Loucy (cell line): ENCODE results near the gene INF2.

Experiments
- H2AFZ ChIP-seq: fragments of 200-600 bp; sonication (generic); 2 replicates; pipeline ENCODE4 v1.6.0; 2016; ENCODE audit warnings: antibody characterized with exemption, mild to moderate bottlenecking, low read length, moderate library complexity
- H3F3A ChIP-seq: fragments of 200-600 bp; 2 replicates; pipeline ENCODE4 v1.6.0; 2016; ENCODE audit warnings: antibody characterized with exemption, low read depth, mild to moderate bottlenecking
- H3K27me3 ChIP-seq: fragments of 200-600 bp; sonication (generic); 2 replicates; pipeline ENCODE4 v1.6.1; 2014; ENCODE audit warnings: low read length, mild to moderate bottlenecking; ENCODE audit not compliant: insufficient read depth, poor library complexity, severe bottlenecking
- H3K36me3 ChIP-seq: fragments of 200-600 bp; sonication (generic); 2 replicates; pipeline ENCODE4 v1.6.1; 2016; ENCODE audit warnings: low read length; ENCODE audit not compliant: insufficient read depth
- H3K4me1 ChIP-seq: fragments of 200-600 bp; sonication (generic); 2 replicates; pipeline ENCODE4 v1.5.1; 2014; ENCODE audit warnings: low read length, mild to moderate bottlenecking; ENCODE audit not compliant: insufficient read depth, poor library complexity, severe bottlenecking
- H3K4me2 ChIP-seq: fragments of 200-600 bp; sonication (generic); 2 replicates; pipeline ENCODE4 v1.6.0; 2014; ENCODE audit warnings: antibody characterized with exemption, low read length, low read depth, mild to moderate bottlenecking; ENCODE audit not compliant: poor library complexity, severe bottlenecking
- H3K4me3 ChIP-seq: fragments of 200-600 bp; sonication (generic); 2 replicates; pipeline ENCODE4 v1.5.1; 2014; ENCODE audit warnings: low read length, mild to moderate bottlenecking, mixed read lengths; ENCODE audit not compliant: poor library complexity, severe bottlenecking
- H3K79me2 ChIP-seq: fragments of 200-600 bp; sonication (generic); 2 replicates; pipeline ENCODE4 v1.6.1; 2014; ENCODE audit warnings: low read length; ENCODE audit not compliant: insufficient read depth
- H3K9ac ChIP-seq: fragments of 200-600 bp; sonication (generic); 2 replicates; pipeline ENCODE4 v1.6.0; 2014; ENCODE audit warnings: mild to moderate bottlenecking, low read depth, low read length, moderate library complexity; ENCODE audit not compliant: poor library complexity, severe bottlenecking
- H3K9me2 ChIP-seq: fragments of 200-600 bp; sonication (generic); replicated peaks from 2 replicates; pipeline ENCODE4 v1.6.1; 2016; ENCODE audit warnings: low read depth, low read length, mixed read lengths
- H3K9me3 ChIP-seq: fragments of 200-600 bp; sonication (generic); 2 replicates; pipeline ENCODE4 v1.6.1; 2014; ENCODE audit warnings: mild to moderate bottlenecking, antibody characterized with exemption, low read length, low read depth; ENCODE audit not compliant: insufficient read depth
- H4K20me1 ChIP-seq: fragments of 200-600 bp; sonication (generic); 2 replicates; pipeline ENCODE4 v1.6.0; 2014; ENCODE audit warnings: antibody characterized with exemption, low read length, mild to moderate bottlenecking; ENCODE audit not compliant: insufficient read depth, poor library complexity, severe bottlenecking
- EZH2phosphoT487 ChIP-seq: fragments of 200-600 bp; IDR thresholded peaks from 2 replicates; pipeline ENCODE4 v1.6.1; 2018; ENCODE audit warnings: antibody characterized with exemption, mild to moderate bottlenecking, moderate library complexity, borderline replicate concordance
- TF ChIP-seq, protein P1 (sequence below): fragments of 200-600 bp; sonication (generic); conservative IDR thresholded peaks from 2 replicates; pipeline ENCODE4 v1.5.1; 2014; ENCODE audit warnings: mild to moderate bottlenecking, antibody characterized with exemption, low read length

INF2 gene

GRCh38 chr14:104678901-104679705 lies 10.3 kb upstream of the INF2 start:
- TF ChIP-seq EZH2phosphoT487: no peak
- TF ChIP-seq, protein P1, sequence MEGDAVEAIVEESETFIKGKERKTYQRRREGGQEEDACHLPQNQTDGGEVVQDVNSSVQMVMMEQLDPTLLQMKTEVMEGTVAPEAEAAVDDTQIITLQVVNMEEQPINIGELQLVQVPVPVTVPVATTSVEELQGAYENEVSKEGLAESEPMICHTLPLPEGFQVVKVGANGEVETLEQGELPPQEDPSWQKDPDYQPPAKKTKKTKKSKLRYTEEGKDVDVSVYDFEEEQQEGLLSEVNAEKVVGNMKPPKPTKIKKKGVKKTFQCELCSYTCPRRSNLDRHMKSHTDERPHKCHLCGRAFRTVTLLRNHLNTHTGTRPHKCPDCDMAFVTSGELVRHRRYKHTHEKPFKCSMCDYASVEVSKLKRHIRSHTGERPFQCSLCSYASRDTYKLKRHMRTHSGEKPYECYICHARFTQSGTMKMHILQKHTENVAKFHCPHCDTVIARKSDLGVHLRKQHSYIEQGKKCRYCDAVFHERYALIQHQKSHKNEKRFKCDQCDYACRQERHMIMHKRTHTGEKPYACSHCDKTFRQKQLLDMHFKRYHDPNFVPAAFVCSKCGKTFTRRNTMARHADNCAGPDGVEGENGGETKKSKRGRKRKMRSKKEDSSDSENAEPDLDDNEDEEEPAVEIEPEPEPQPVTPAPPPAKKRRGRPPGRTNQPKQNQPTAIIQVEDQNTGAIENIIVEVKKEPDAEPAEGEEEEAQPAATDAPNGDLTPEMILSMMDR: no peak
- no peak overlapping the region for H2AFZ ChIP-seq
- H3K4me2 ChIP-seq: peak overlapping the region; percentile 86
- no peaks in the 10 kb centered on the region for H3K79me2 ChIP-seq
- peaks cover 14% of the 10 kb centered on the region for H3K4me1 ChIP-seq
- no peaks in the 10 kb centered on the region for H3F3A ChIP-seq
- peak overlapping the region; percentile 78 for H3K4me3 ChIP-seq
- no peaks in the 10 kb centered on the region for H4K20me1 ChIP-seq
- no peaks in the 10 kb centered on the region for H3K9me3 ChIP-seq
- H3K9ac ChIP-seq: peak overlapping the region; percentile 91
- no peaks in the 10 kb centered on the region for H3K36me3 ChIP-seq
- no peaks in the 10 kb centered on the region for H3K27me3 ChIP-seq
- H3K9me2 ChIP-seq: no peaks in the 10 kb centered on the region

DNA sequence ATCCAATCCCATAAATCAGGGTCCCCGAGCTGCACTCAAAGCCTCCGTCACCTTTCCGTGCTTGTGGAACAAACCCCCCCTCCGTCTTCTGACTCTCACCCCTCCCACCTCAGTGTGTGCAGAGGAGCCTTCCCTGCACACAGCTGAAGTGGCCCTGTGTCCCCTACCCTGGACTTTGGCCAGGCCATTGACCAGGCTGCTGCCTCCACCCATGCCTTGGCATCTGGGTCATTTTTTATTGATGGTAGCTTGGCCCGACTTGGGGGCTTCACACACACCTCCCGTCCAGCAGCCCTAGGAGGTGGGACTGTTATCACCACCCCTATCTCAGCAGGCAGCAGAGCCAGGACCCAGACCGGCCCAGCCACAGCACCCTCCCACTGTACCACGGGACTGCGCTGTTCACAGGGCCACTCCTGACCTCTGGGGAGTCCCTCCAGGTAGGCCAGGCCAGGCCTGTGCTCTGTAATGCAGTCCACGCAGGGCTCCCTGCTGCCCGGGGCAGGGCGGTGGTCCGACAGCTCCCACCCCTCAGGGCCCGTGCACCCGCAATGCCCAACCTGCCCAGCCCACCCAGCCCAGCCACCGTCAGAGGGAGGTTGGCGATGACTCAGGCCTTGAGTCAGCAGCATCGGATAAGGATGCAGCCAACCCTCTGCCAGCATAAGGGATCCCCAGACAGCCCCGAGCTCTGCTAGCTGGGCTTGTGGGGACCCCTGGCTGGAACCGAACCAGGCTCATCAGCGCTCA lies 9.2 kb upstream of the INF2 start:
- no peak overlapping the region for H3K4me2 ChIP-seq
- no peaks in the 10 kb centered on the region for H3K9me3 ChIP-seq
- no peaks in the 10 kb centered on the region for H3K79me2 ChIP-seq
- H4K20me1 ChIP-seq: no peaks in the 10 kb centered on the region
- H3K36me3 ChIP-seq: no peaks in the 10 kb centered on the region
- no peak overlapping the region for H3K4me3 ChIP-seq
- H3K4me1 ChIP-seq: peaks cover 23% of the 10 kb centered on the region
- no peak overlapping the region for H3K9ac ChIP-seq
- H3F3A ChIP-seq: no peaks in the 10 kb centered on the region
- no peaks in the 10 kb centered on the region for H3K9me2 ChIP-seq
- H3K27me3 ChIP-seq: no peaks in the 10 kb centered on the region
- no peak overlapping the region for H2AFZ ChIP-seq
- TF ChIP-seq, protein P1: no peak
- TF ChIP-seq EZH2phosphoT487: no peak

GRCh38 chr14:104680806-104681688 lies 8.4 kb upstream of the INF2 start:
- Histone ChIP-seq H3K4me1 (peaks cover 24% of the 10 kb centered on the region), H2AFZ (no peak overlapping the region), H3K9ac (no peak overlapping the region), H3F3A (no peaks in the 10 kb centered on the region), H3K9me3 (no peaks in the 10 kb centered on the region), H3K4me3 (no peak overlapping the region), H4K20me1 (no peaks in the 10 kb centered on the region), H3K4me2 (no peak overlapping the region), H3K79me2 (no peaks in the 10 kb centered on the region), H3K27me3 (no peaks in the 10 kb centered on the region), H3K36me3 (no peaks in the 10 kb centered on the region), H3K9me2 (no peaks in the 10 kb centered on the region)
- TF ChIP-seq, protein P1: no peak; the same call in 1 of the 2 replicates
- TF ChIP-seq EZH2phosphoT487: no peak
